ENCODE measurements around the gene BPTF. TPM values are rescaled to one million over a fixed set of nuclear protein-coding genes. Genes with fewer than 3 reads are reported as not detected.
"Not testable (repeated sequence)": the region's sequence is repeated elsewhere in the genome, so short reads cannot be mapped to it uniquely, and the experiment has no call there.

BPTF gene
- total RNA-seq, 4 donors from 2014 or later, result 50.1 to 79.9 (median 69.4) TPM

DNA sequence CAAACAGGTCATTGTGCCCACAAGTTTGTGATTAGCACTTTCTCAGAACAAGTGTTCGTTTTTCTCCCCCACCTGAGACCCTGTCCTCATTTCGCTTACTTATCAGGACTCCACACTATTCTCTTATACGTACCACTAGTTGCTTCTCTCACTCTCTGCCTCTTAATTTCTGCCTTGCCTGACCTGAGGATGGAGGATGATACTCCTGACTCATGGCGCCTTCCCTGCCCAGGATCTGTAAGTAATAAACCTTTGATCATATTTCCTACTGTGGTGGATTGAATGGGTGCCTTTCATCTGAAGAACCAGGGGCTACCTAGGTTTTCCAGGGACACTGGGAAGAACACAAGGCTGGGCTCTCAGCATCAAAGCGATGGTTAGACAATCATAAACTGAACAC lies 39.8 kb upstream of the BPTF start:
- TF ChIP-seq POLR2A (IDR thresholded peaks at IDR 0.05), result no peak
- TF ChIP-seq, protein P1, sequence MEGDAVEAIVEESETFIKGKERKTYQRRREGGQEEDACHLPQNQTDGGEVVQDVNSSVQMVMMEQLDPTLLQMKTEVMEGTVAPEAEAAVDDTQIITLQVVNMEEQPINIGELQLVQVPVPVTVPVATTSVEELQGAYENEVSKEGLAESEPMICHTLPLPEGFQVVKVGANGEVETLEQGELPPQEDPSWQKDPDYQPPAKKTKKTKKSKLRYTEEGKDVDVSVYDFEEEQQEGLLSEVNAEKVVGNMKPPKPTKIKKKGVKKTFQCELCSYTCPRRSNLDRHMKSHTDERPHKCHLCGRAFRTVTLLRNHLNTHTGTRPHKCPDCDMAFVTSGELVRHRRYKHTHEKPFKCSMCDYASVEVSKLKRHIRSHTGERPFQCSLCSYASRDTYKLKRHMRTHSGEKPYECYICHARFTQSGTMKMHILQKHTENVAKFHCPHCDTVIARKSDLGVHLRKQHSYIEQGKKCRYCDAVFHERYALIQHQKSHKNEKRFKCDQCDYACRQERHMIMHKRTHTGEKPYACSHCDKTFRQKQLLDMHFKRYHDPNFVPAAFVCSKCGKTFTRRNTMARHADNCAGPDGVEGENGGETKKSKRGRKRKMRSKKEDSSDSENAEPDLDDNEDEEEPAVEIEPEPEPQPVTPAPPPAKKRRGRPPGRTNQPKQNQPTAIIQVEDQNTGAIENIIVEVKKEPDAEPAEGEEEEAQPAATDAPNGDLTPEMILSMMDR (IDR thresholded peaks at IDR 0.05), result no peak

DNA sequence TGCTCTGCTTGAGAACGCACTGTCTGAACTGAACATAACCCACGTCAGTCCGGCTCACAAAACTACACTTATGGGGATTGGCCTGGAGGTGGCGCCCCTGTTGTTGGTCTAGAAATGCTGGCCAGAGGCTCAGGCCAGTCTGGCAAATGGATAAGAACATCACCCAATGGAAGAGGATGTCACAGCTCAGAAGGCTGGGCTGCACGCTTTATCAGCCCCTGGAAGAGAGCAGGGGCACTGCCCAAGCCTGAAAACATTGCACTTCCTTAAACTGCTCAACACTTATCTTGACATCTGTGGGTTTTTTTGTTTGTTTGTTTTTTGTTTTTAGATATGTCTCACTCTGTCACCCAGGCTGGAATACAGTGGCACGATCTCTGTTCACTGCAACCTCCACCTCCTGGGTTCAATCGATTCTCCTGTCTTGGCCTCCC lies 24.8 kb upstream of the BPTF start:
- DNase-seq (ENCODE audit: low spot score in 2 of 2), result peak; percentile 48 to 93
- intact Hi-C loops (cut with DNase I; ENCODE audit: low total_unique reads), result no loop called here
- TF ChIP-seq, protein P1 (IDR thresholded peaks at IDR 0.05), result peak in 1 of 3 donors; percentile 26
- TF ChIP-seq POLR2A (IDR thresholded peaks at IDR 0.05), result no peak
- no peak overlapping the region for H3K4me3 ChIP-seq (ENCODE audit: low read depth, poor library complexity, severe bottlenecking)
- WGBS, 2 donors, result 48 to 53% methylated on average over 7 of the region's 7 CpGs

More for the DNA sequence above, 39.8 kb upstream of the BPTF start:
- WGBS, 2 donors, result 90 to 92% methylated on average over 5 of the region's 5 CpGs
- H3K4me3 ChIP-seq (ENCODE audit: low read depth, poor library complexity, severe bottlenecking), result no peak overlapping the region
- intact Hi-C loops (cut with DNase I; ENCODE audit: low total_unique reads), result no loop called here
- DNase-seq (ENCODE audit: low spot score in 2 of 2), result no peak

DNA sequence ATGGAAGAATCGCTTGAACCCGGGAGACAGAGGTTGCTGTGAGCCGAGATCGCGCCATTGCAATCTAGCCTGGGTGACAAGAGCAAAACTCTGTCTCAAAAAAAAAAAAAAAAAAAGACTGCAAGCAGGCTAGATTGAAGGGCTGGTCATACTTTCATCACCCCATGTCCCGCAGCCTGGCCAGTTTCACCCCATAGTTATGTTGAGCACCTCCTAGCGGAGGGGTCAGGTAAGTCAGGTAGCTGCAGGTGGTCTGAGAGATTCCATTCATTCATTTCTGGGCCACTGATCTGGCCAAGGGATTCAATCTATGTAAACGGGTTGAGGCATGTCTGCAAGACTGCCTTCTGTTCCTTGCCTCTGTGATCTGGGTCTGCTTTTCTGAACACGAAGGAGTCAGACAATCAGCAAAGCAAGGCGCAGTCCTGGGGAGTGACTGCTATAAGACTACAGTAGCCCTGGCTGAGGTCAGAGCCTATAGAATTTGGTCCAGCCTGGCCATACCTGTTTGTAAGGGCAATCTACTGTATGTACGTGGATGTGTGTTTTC lies 23.6 kb upstream of the BPTF start:
- intact Hi-C loops (cut with DNase I; ENCODE audit: low total_unique reads), result no loop called here
- TF ChIP-seq, protein P1 (IDR thresholded peaks at IDR 0.05), result no peak
- TF ChIP-seq POLR2A (IDR thresholded peaks at IDR 0.05), result no peak
- H3K4me3 ChIP-seq (ENCODE audit: low read depth, poor library complexity, severe bottlenecking), result no peak overlapping the region
- 82 to 88% methylated on average over 11 of the region's 11 CpGs for WGBS, 2 donors
- DNase-seq (ENCODE audit: low spot score in 2 of 2), result no peak

DNA sequence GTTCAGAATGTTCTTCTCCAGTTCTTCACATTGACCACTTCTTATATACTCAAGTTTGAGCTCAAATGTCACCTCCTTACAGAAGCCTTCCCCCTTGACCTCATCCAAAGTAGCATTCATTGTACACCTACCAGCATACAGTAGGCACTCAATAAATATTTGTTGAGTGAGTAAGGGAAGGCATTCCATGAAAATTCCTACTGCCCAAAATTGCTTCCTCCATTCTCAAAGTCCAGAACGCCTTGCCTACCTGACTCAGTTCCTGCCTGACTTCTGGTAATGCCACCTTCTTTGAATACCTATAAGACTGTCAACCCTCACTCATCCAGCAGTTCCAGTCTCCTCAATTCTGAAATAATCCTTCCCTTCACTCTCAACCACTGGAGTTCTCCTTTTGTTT lies 14.8 kb upstream of the BPTF start:
- intact Hi-C loops (cut with DNase I; ENCODE audit: low total_unique reads), result no loop called here
- DNase-seq (ENCODE audit: low spot score in 2 of 2), result no peak
- WGBS, 2 donors, result 79 to 90% methylated on average over 1 of the region's 1 CpG

DNA sequence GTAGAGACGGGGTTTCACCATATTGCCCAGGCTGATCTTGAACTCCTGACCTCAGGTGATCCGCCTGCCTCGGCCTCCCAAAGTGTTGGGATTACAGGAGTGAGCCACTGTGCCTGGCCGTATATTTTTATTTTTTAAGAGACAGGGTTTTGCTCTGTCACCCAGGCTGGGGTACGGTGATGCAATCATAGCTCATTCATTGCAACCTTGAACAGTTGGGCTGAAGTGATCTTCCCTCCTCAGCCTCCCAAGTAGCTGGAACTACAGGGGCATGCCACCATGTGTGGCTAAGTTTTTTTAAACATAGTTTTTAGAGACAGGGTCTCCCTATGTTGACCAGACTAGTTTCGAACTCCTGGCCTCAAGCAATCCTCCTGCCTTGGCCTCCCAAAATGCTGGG lies 12.9 kb upstream of the BPTF start:
- DNase-seq (ENCODE audit: low spot score in 2 of 2); intact Hi-C loops (cut with DNase I; ENCODE audit: low total_unique reads): not testable (repeated sequence)
- WGBS, 2 donors, result 93% methylated on average over 6 of the region's 6 CpGs

More for the DNA sequence above, 14.8 kb upstream of the BPTF start:
- no peak overlapping the region for H3K4me3 ChIP-seq (ENCODE audit: low read depth, poor library complexity, severe bottlenecking)
- no peak for TF ChIP-seq POLR2A (IDR thresholded peaks at IDR 0.05)
- TF ChIP-seq, protein P1 (IDR thresholded peaks at IDR 0.05), result no peak

DNA sequence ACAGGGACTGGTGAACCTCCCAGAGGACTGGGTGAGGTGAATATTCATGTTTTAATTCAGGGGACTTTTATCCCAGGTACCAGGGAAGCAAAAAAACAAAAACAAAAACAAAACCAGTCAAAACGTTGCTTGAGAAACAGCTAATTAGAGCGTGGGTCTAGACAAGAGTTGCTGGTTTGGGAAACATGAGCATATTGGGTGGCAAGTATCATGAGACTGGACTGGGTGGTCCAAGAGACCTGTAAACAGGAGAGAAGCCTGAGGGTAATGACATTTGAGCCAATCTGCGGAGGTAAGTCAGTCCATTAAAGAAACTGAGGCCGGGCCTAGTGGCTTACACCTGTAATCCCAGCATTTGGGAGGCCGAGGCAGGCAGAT lies 11.5 kb upstream of the BPTF start:
- no peak for TF ChIP-seq POLR2A (IDR thresholded peaks at IDR 0.05)
- TF ChIP-seq, protein P1 (IDR thresholded peaks at IDR 0.05), result no peak
- 77 to 86% methylated on average over 5 of the region's 5 CpGs for WGBS, 2 donors
- DNase-seq (ENCODE audit: low spot score in 2 of 2), result no peak
- no peak overlapping the region for H3K4me3 ChIP-seq (ENCODE audit: low read depth, poor library complexity, severe bottlenecking)
- intact Hi-C loops (cut with DNase I; ENCODE audit: low total_unique reads), result no loop called here

More for the DNA sequence above, 12.9 kb upstream of the BPTF start:
- not testable (repeated sequence) for H3K4me3 ChIP-seq (ENCODE audit: low read depth, poor library complexity, severe bottlenecking)

Measured in lower leg skin (tissue), 4 donors.